ENCODE data around the gene CTDSP2.

CTDSP2 gene

DNA sequence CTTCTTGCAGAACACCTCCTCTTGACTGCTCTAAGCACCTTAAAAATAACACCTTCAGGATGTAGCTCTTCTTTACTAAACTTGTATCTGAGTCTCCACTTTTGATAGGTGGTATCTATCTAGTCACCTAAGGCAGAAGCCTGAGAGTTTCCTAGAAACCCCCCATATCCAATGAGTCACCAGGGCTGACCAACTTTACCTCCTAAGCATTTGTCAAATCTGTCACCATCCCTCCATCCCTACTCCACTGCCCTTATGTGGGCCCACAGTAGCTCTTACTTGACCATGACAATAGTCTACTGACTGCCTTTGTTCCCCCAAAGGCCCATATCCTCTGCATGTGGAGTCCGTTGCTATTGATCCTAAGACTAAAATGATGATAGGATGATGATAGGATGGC lies 43.9 kb downstream of the CTDSP2 start:
- DNase-seq (ENCODE audit: insufficient read length) (no peak), FAIRE-seq (no peak)
- no peak for TF ChIP-seq POLR2AphosphoS5 (IDR thresholded peaks at IDR 0.05; ENCODE audit: low read depth, low read length)
- TF ChIP-seq TAF1 (IDR thresholded peaks at IDR 0.05; ENCODE audit: borderline replicate concordance, low read depth, low read length) = no peak
- TF ChIP-seq POLR2A (IDR thresholded peaks at IDR 0.05; ENCODE audit: low read depth, low read length) = no peak

DNA sequence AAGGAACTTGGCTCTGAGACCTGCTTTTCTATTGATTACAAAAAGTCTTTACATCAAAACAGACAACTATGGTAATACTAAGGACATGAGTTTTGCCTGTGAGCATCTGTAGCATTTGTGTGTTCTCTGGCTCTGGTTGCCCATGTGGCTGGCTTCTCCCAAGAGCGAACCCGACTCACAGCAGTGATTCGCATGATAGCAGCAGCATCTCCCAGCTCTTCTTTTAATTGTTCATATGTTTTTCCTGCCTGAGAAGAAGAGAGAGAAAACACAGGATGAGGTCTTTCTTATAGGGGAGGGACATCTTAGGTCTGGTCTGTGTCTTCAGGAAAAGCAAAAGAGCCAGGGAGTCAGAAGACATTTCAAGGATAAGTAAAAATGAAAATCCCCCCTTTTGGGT lies 45.6 kb downstream of the CTDSP2 start:
- TF ChIP-seq POLR2AphosphoS5 (IDR thresholded peaks at IDR 0.05; ENCODE audit: low read depth, low read length) (no peak), TAF1 (IDR thresholded peaks at IDR 0.05; ENCODE audit: borderline replicate concordance, low read depth, low read length) (no peak), POLR2A (IDR thresholded peaks at IDR 0.05; ENCODE audit: low read depth, low read length) (no peak)
- DNase-seq (ENCODE audit: insufficient read length) (no peak), FAIRE-seq (no peak)

DNA sequence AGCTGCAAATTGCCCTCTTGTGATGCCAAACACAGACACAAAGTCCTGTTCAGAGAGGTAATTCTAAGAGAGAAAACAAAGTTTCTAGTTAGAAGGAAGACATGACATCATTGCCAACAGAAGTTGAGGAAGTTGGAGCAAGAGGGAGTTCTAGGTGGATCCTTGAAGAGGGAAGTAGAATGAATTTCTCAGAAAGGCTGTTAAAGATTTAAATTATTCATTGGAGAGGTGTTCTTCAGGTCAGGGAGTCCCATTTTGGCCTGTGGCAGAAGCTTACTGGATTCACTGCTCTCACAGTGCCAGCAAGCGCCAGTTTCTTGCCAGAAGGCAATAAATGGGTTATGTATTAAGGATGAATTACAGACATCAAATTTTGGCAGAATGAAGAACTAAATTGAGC lies 48.6 kb downstream of the CTDSP2 start:
- FAIRE-seq (no peak), DNase-seq (ENCODE audit: insufficient read length) (no peak)
- TF ChIP-seq POLR2A (IDR thresholded peaks at IDR 0.05; ENCODE audit: low read depth, low read length) = no peak
- no peak for TF ChIP-seq TAF1 (IDR thresholded peaks at IDR 0.05; ENCODE audit: borderline replicate concordance, low read depth, low read length)
- no peak for TF ChIP-seq POLR2AphosphoS5 (IDR thresholded peaks at IDR 0.05; ENCODE audit: low read depth, low read length)

DNA sequence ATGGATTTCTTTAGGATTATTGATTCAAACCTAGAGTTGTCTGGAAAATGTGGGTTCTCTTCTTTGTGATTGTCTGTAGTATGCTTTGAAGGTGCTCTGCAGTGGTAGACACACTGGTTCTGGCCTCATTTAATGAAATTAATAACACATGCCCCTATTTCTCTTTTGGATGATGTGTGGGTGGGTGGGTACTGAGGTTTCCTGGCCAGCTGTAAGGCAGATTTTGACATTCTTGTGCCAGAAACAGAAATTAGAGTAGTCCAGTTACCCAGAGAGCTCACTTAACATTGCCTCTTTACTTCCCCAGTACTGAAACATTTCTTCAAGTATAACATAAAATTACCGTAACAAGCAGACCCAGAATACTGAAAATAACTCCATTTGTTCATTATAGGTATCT lies 49.5 kb downstream of the CTDSP2 start:
- FAIRE-seq (no peak), DNase-seq (ENCODE audit: insufficient read length) (no peak)
- TF ChIP-seq POLR2A (IDR thresholded peaks at IDR 0.05; ENCODE audit: low read depth, low read length) (no peak), TAF1 (IDR thresholded peaks at IDR 0.05; ENCODE audit: borderline replicate concordance, low read depth, low read length) (no peak), POLR2AphosphoS5 (IDR thresholded peaks at IDR 0.05; ENCODE audit: low read depth, low read length) (no peak)

DNA sequence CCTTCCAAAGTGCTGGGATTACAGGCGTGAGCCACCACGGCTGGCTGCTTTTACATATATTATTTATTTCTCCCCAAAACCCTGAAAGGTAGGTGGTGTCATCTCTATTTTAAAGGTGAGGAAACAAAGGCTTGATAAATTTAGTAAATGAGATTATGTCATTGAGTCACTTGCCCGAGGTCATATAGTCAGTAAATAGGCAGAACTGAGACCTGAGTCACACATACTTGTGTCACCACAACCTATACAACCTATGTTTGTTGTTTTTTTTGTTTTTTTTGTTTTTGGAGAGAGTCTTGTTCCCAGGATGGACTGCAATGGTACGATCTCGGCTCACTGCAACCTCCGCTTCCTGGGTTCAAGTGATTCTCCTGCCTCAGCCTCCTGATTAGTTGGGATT lies 51.2 kb downstream of the CTDSP2 start:
- DNase-seq (ENCODE audit: insufficient read length) (no peak), FAIRE-seq (no peak)
- no peak for TF ChIP-seq POLR2AphosphoS5 (IDR thresholded peaks at IDR 0.05; ENCODE audit: low read depth, low read length)
- no peak for TF ChIP-seq TAF1 (IDR thresholded peaks at IDR 0.05; ENCODE audit: borderline replicate concordance, low read depth, low read length)

DNA sequence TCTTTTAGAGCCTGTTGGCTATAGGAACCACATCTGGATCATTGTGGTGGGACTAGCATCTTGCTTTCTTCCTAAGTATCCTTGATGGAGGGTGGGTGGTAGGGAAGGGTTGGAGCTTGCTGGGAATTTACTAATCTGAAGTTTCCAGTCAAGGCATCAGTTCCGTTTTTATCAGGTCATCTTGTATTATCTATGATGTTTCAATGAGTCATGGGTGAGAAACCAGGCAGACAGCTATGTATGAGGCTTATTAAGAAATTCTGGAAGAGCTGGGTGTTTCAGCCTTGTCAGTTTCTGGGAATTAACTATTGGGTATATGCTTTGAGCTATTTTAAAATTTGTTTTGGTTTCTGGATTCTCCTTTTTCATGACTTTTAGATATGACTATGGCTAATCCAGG lies 52.6 kb downstream of the CTDSP2 start:
- no peak for FAIRE-seq
- TF ChIP-seq POLR2AphosphoS5 (IDR thresholded peaks at IDR 0.05; ENCODE audit: low read depth, low read length) (no peak), POLR2A (IDR thresholded peaks at IDR 0.05; ENCODE audit: low read depth, low read length) (no peak), TAF1 (IDR thresholded peaks at IDR 0.05; ENCODE audit: borderline replicate concordance, low read depth, low read length) (no peak)
- no peak for DNase-seq (ENCODE audit: insufficient read length)

DNA sequence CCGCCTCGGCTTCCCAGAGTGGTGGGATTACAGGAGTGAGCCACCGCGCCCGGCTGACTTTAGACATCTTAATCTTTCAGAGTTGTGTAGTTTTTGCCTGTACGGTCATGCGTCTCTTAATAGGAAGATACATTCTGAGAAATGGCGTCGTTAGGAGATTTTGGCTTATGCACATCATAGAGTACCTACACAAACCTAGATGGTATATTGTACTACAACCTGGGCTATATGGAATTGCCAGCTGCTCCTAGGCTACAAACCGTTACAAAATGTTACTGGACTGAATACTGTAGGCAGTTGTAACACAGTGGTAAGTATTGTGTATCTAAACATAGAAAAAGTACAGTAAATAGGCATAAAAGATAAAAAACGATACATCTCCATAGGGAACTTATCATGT lies 62.7 kb downstream of the CTDSP2 start:
- TF ChIP-seq TAF1 (IDR thresholded peaks at IDR 0.05; ENCODE audit: borderline replicate concordance, low read depth, low read length) (no peak), POLR2AphosphoS5 (IDR thresholded peaks at IDR 0.05; ENCODE audit: low read depth, low read length) (no peak), POLR2A (IDR thresholded peaks at IDR 0.05; ENCODE audit: low read depth, low read length) (no peak)
- no peak for DNase-seq (ENCODE audit: insufficient read length)
- FAIRE-seq = no peak

DNA sequence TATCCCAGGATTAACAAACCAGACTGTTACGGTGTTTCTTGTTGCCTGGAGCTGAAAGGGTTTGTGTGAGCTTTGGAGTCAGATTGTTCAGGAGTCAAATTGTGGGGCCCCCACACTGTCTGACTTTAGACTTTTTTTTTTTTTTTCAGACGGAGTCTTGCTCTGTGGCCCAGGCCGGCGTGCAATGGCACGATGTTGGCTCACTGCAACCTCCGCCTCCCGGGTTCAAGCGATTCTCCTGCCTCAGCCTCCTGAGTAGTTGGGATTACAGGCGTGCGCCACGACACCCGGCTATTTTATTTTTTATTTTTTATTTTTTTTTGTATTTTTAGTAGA lies 63.1 kb downstream of the CTDSP2 start:
- TF ChIP-seq POLR2AphosphoS5 (IDR thresholded peaks at IDR 0.05; ENCODE audit: low read depth, low read length) = no peak
- no peak for TF ChIP-seq POLR2A (IDR thresholded peaks at IDR 0.05; ENCODE audit: low read depth, low read length)
- TF ChIP-seq TAF1 (IDR thresholded peaks at IDR 0.05; ENCODE audit: borderline replicate concordance, low read depth, low read length) = no peak
- FAIRE-seq (no peak), DNase-seq (ENCODE audit: insufficient read length) (no peak)

DNA sequence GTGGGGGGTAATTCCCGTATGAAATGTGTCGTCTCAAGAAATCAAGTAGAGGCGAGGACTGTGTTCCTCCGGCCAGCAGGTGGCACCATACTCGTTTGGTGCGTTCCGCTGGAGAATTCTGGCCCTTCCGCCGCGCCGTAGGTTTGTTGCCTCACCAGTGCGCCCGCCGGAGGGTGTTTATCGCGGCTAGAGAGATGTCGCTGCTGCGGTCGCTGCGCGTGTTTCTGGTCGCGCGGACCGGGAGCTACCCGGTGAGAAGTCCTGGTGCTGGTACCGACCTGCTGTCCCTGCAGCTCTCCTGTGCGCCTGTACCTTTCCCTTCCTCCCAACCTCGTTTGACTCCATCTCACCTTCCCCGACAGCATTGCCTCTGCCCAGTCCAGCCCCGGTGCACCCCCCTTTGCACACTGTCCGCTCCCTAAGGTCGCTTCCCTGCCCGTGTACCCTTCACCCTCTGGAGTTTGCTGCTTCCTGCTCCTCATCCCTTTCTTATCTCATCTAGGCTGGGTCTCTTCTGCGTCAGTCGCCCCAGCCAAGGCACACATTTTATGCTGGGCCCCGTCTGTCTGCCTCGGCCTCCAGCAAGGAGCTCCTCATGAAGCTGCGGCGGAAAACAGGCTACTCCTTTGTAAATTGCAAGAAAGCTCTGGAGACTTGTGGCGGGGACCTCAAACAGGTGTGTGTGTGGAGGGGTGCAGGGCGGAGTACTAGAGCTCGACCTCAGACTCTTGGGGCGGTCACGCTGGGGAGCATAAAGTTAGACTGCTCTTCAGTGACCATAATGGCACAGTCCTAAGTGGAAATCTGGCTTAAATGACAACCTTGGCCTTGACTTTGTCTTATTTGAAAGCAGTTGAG lies 63.7 kb downstream of the CTDSP2 start, which contains the start of gene TSFM:
TSS of gene TSFM (plus strand) at position 180 of the 858 bp plus-strand sequence. CDS start at position 195, 15 bp downstream.
- peak; percentile 97 for FAIRE-seq

DNA sequence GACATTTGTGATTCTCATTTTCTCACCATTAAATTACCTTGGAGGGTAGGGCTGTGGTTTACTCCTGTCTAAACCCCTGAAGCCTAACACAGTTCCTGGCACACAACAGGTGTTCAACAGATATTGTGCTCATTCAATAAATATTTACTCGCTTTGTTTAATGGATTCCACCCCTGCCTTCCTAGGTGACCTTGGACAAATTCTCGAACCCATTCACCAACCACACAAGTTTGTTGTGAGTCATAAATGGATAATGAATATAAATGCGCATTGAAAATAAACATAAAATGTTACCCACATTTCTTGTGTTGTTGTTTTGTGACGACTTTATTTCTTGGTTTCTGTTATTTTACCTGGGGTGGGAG lies 64.3 kb downstream of the CTDSP2 start:
- TF ChIP-seq POLR2A (IDR thresholded peaks at IDR 0.05; ENCODE audit: low read depth, low read length) = no peak
- no peak for TF ChIP-seq POLR2AphosphoS5 (IDR thresholded peaks at IDR 0.05; ENCODE audit: low read depth, low read length)
- TF ChIP-seq TAF1 (IDR thresholded peaks at IDR 0.05; ENCODE audit: borderline replicate concordance, low read depth, low read length) = no peak
- no peak for FAIRE-seq
- no peak for DNase-seq (ENCODE audit: insufficient read length)

More for the DNA sequence above, 63.7 kb downstream of the CTDSP2 start, which contains the start of gene TSFM:
- TF ChIP-seq TAF1 (IDR thresholded peaks at IDR 0.05; ENCODE audit: borderline replicate concordance, low read depth, low read length) (peak; percentile 66; the same call in 1 of the 2 replicates), POLR2AphosphoS5 (IDR thresholded peaks at IDR 0.05; ENCODE audit: low read depth, low read length) (peak; percentile 94), POLR2A (IDR thresholded peaks at IDR 0.05; ENCODE audit: low read depth, low read length) (peak; percentile 92)
- peak; percentile 66 for DNase-seq (ENCODE audit: insufficient read length)

DNA sequence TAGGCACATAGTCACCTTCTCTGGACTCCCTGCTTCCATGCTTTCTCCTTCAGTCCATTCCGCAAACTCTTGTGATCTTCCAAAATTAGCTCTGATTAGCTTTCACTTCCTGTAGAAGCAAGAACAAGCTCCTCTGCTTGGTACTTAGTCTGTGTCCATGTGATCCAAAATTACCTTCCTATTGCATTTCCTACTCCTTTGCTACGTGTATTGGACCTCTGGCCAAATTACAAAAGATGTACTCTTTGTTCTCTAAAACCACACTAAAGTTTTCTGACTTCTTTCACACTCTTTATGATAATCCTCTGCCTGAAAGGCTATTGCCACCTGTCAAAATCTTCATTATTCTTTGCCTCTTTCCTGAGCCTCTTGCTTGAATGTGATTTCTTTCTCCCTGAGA lies 64.7 kb downstream of the CTDSP2 start:
- no peak for DNase-seq (ENCODE audit: insufficient read length)
- no peak for FAIRE-seq
- TF ChIP-seq POLR2A (IDR thresholded peaks at IDR 0.05; ENCODE audit: low read depth, low read length) (no peak), POLR2AphosphoS5 (IDR thresholded peaks at IDR 0.05; ENCODE audit: low read depth, low read length) (no peak), TAF1 (IDR thresholded peaks at IDR 0.05; ENCODE audit: borderline replicate concordance, low read depth, low read length) (no peak)

DNA sequence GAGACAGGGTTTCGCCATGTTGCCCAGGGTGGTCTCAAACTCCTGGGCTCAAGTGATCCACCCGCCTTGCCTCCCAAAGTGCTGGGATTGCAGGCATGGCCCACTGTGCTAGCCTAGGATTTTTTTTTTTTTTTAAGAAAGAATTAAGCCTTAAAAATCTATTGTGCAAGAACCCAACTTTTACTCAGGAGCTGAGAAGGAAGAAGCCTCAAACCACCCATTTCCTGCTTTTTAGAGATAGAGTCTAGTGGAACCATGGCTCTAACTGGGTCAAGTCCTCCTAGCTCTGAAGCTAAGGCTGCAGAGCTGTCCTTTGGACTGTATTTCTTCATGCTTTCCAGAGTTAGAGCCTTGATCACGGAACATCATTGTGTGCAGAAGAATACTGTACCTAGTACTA lies 65.3 kb downstream of the CTDSP2 start:
- DNase-seq (ENCODE audit: insufficient read length) (no peak), FAIRE-seq (no peak)
- TF ChIP-seq TAF1 (IDR thresholded peaks at IDR 0.05; ENCODE audit: borderline replicate concordance, low read depth, low read length) (no peak), POLR2AphosphoS5 (IDR thresholded peaks at IDR 0.05; ENCODE audit: low read depth, low read length) (no peak), POLR2A (IDR thresholded peaks at IDR 0.05; ENCODE audit: low read depth, low read length) (no peak)
